Activated B cell treated with CpG ODN at 0.5 μM for 24 hours (primary cell): Measurements from ENCODE around the gene AMBN. TPM values are rescaled to one million over a fixed set of nuclear protein-coding genes. Genes with fewer than 3 reads are reported as not detected.

Source experiments
- ATAC-seq: fragments of 200-7000 bp; cut with Tn5 transposase; one replicate; pipeline ENCODE4 v1.10.0; 2021; ENCODE audit warnings: low read depth, mild to moderate bottlenecking, moderate library complexity
- CTCF ChIA-PET: fragments of 350-600 bp; sonication (Branson Sonifier 250); formaldehyde crosslinking; loops from one replicate; lab custom pipeline; 2021; ENCODE audit warnings: antibody characterized with exemption; lab: Charles Lee
- POLR2A ChIA-PET: fragments of 350-600 bp; sonication (Branson Sonifier 250); formaldehyde crosslinking; loops from one replicate; lab custom pipeline; 2021; ENCODE audit warnings: antibody characterized with exemption; lab: Charles Lee
- DNase-seq: peaks from one replicate; pipeline ENCODE4 v3.0.0; 2022
- H3K27ac Mint-ChIP-seq: one replicate; pipeline ENCODE4 v1.8.0; 2020; ENCODE audit warnings: mixed read lengths
- H3K27me3 Mint-ChIP-seq: one replicate; pipeline ENCODE4 v1.8.0; 2021; ENCODE audit warnings: mixed read lengths
- H3K36me3 Mint-ChIP-seq: one replicate; pipeline ENCODE4 v1.8.0; 2021; ENCODE audit warnings: low read depth, mixed read lengths
- H3K4me1 Mint-ChIP-seq: one replicate; pipeline ENCODE4 v1.8.0; 2021; ENCODE audit warnings: mixed read lengths
- H3K4me3 Mint-ChIP-seq: one replicate; pipeline ENCODE4 v1.8.0; 2020; ENCODE audit warnings: mild to moderate bottlenecking, mixed read lengths
- H3K9me3 Mint-ChIP-seq: one replicate; pipeline ENCODE4 v1.8.0; 2020; ENCODE audit warnings: mixed read lengths
- intact Hi-C: fragments of 100-400 bp; cut with micrococcal nuclease; formaldehyde crosslinking; loops from one replicate; pipeline ENCODE4 v1.15.1; 2024
- total RNA-seq: library from RNA; stranded (reverse); gene quantifications from 2 replicates; pipeline ENCODE4 v1.2.3, GENCODE V29; 2022
- TF ChIP-seq, protein P1 (sequence below): fragments of 200-600 bp; IDR thresholded peaks from one replicate; pipeline ENCODE4 v1.8.0; 2022; ENCODE audit warnings: antibody characterized with exemption, mild to moderate bottlenecking

The AMBN gene
- total RNA-seq, 1 donor from 2014 or later: not detected

DNA sequence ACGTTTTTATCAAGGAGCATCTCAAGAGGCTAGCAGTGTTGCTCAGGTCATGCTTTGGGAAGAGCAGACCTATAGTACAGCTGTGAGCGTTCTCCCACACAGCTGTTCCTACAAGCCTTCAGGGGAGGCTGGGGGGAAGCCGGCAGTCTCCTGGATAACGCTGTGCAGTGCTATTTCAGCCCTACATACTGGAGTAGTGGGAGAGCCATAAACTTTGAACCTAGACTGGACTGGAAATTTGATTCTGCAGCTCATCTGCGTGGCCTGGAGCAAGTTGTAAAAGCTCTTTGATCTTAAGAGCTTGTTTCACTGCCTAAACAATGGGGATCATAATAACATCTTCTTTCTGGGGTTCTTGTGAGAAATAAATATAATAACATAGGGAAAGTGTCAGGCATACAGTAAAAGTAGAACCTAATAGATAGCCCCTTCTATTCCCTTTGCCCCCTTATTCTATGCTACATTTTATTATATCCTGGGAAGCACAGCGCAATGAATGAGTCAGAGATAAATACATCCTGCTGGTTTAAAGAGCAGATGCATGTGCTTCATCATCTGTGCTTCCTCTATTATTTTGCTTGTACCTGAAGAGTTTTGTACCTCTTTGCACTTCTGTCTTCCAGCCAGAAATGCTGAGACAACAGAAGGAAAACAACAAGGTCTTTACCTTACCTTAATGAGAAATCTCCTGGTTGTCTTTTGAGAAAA, 14.7 kb upstream of the AMBN start:
- no peak for ATAC-seq
- H3K27me3 Mint-ChIP-seq: peaks cover 20% of the 10 kb centered on the region
- TF ChIP-seq, protein P1, sequence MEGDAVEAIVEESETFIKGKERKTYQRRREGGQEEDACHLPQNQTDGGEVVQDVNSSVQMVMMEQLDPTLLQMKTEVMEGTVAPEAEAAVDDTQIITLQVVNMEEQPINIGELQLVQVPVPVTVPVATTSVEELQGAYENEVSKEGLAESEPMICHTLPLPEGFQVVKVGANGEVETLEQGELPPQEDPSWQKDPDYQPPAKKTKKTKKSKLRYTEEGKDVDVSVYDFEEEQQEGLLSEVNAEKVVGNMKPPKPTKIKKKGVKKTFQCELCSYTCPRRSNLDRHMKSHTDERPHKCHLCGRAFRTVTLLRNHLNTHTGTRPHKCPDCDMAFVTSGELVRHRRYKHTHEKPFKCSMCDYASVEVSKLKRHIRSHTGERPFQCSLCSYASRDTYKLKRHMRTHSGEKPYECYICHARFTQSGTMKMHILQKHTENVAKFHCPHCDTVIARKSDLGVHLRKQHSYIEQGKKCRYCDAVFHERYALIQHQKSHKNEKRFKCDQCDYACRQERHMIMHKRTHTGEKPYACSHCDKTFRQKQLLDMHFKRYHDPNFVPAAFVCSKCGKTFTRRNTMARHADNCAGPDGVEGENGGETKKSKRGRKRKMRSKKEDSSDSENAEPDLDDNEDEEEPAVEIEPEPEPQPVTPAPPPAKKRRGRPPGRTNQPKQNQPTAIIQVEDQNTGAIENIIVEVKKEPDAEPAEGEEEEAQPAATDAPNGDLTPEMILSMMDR: no peak
- ChIA-PET POLR2A (no interaction called here), CTCF (no interaction called here)
- DNase-seq: no peak
- H3K27ac Mint-ChIP-seq: no peak overlapping the region
- no peaks in the 10 kb centered on the region for H3K9me3 Mint-ChIP-seq
- H3K36me3 Mint-ChIP-seq: no peaks in the 10 kb centered on the region
- no peak overlapping the region for H3K4me3 Mint-ChIP-seq
- intact Hi-C loops: no loop called here
- no peaks in the 10 kb centered on the region for H3K4me1 Mint-ChIP-seq

DNA sequence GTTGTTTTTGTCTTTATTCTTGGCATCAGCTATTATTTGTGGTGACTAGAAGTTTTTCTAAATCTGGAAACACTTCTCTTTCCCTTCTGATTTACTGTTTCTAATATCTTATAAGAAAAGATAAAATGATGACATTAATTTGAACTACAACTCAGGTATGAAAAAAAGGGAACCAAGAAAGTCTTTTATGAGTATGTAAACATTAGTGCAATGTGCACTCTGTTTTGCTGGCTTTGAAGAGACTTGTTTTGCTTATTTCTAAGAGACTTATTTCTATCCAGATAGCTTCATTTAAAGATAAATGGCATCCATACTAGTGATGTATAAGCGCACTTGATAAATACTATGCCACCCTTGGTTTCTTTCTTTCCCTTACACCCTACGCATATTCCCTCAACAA, 10.1 kb upstream of the AMBN start:
- TF ChIP-seq, protein P1: no peak
- Mint-ChIP-seq H3K9me3 (no peaks in the 10 kb centered on the region), H3K36me3 (no peaks in the 10 kb centered on the region), H3K4me1 (no peaks in the 10 kb centered on the region), H3K4me3 (no peak overlapping the region), H3K27ac (no peak overlapping the region), H3K27me3 (peaks cover 9% of the 10 kb centered on the region)
- ChIA-PET CTCF (no interaction called here), POLR2A (no interaction called here)
- ATAC-seq (no peak), DNase-seq (no peak)
- intact Hi-C loops: no loop called here

DNA sequence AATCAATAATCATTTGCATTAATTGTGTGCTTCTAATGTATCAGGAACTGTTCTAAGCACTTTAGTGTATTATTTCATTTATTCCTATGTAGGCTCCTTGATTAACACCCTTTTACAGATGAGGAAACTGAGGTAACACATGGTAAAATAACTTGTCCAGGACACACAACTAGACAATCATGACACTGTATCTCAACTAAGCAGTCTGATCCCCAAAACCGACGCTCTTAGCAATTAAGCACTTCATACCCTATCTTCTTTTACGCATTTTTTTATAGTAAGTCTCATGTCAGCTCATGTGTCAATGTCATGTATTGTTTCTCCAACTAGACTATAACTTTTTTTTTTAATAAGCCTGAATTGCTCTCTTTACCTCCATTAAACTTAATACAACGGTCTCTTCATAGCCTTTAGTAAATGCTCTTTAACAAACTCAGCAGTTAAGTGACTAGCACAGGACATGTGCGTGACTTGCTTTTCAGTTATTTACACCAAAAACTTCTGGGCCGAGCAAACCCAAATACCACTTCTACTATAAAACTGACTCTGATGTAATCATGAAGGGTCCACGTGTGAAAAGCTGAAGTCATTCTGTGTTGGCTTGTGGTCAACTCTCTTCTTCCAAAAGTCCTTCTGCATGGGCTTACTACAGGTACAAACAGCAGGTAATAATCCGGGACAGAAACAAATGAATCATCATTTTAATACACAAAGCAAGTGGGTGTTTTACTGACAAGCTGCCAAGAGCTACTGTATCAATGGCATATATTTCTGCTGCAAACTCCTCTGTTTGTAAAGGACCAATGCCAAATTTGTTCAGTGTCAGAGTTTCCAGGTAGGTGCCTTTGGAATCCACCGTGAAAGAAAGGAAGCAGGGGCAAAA, 7.9 kb upstream of the AMBN start:
- no peak overlapping the region for H3K4me3 Mint-ChIP-seq
- DNase-seq (no peak), ATAC-seq (no peak)
- intact Hi-C loops: no loop called here
- ChIA-PET POLR2A (no interaction called here), CTCF (no interaction called here)
- no peaks in the 10 kb centered on the region for H3K9me3 Mint-ChIP-seq
- H3K27me3 Mint-ChIP-seq: peaks cover 2% of the 10 kb centered on the region
- H3K4me1 Mint-ChIP-seq: no peaks in the 10 kb centered on the region
- TF ChIP-seq, protein P1: no peak
- H3K36me3 Mint-ChIP-seq: no peaks in the 10 kb centered on the region
- H3K27ac Mint-ChIP-seq: no peak overlapping the region

DNA sequence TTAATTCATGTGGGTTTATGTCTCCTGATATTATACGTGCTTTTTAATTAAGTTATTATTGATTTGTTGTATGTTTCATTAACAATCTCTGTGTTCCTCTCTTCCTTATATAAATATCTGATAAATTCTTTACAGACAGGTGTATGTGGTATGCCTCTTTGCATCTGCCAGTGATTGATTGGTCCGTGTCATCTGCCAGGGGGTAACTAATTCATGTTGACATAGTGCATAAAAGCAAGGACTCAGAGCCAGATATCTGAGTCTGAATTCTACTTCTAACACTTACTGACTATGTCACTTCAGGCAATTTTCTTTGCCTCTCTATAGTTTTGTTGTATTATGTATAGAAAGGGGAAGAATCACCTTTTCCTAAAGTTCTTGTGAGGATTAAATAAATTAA, 5.2 kb upstream of the AMBN start:
- ATAC-seq: no peak
- Mint-ChIP-seq H3K4me1 (peaks cover 7% of the 10 kb centered on the region), H3K36me3 (no peaks in the 10 kb centered on the region), H3K9me3 (no peaks in the 10 kb centered on the region), H3K4me3 (no peak overlapping the region), H3K27me3 (peaks cover 5% of the 10 kb centered on the region), H3K27ac (no peak overlapping the region)
- POLR2A ChIA-PET: no interaction called here
- CTCF ChIA-PET: no interaction called here
- intact Hi-C loops: no loop called here
- TF ChIP-seq, protein P1: no peak
- DNase-seq: no peak

DNA sequence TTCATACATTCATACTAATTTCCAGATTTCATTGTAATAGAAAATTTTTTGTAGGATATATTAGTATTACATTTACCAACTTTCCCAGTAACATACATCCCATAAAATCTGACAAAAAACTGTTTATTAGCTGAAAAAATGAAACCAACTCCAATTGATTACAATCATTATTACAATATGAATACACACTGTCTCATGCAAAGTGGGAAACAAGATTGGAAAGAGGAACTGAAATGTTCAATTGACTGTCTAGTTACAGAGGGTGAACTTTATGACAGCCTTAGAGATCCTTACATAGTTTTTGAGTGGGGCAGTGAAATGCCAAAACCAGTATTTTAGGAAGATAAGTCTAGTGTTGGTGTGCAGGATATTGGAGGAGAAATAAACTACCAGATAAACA, 2.3 kb upstream of the AMBN start:
- H3K36me3 Mint-ChIP-seq: no peaks in the 10 kb centered on the region
- no peak overlapping the region for H3K27ac Mint-ChIP-seq
- intact Hi-C loops: no loop called here
- H3K9me3 Mint-ChIP-seq: no peaks in the 10 kb centered on the region
- ATAC-seq: peak; percentile 60
- peaks cover 4% of the 10 kb centered on the region for H3K27me3 Mint-ChIP-seq
- H3K4me3 Mint-ChIP-seq: no peak overlapping the region
- H3K4me1 Mint-ChIP-seq: peaks cover 7% of the 10 kb centered on the region
- TF ChIP-seq, protein P1: no peak
- POLR2A ChIA-PET: no interaction called here
- DNase-seq: no peak
- CTCF ChIA-PET: no interaction called here
